SK-N-MC (cell line): ENCODE data around the gene IGLON5.

Experiments
- EZH2 ChIP-seq: fragments of 200-600 bp; sonication (generic); IDR thresholded peaks from one replicate; pipeline ENCODE4 v1.6.1; 2017; ENCODE audit warnings: antibody characterized with exemption
- POLR2AphosphoS5 ChIP-seq: IDR thresholded peaks from 2 replicates; pipeline ENCODE4 v1.6.1; 2012; ENCODE audit warnings: mild to moderate bottlenecking, low read depth, low read length, borderline replicate concordance

DNA sequence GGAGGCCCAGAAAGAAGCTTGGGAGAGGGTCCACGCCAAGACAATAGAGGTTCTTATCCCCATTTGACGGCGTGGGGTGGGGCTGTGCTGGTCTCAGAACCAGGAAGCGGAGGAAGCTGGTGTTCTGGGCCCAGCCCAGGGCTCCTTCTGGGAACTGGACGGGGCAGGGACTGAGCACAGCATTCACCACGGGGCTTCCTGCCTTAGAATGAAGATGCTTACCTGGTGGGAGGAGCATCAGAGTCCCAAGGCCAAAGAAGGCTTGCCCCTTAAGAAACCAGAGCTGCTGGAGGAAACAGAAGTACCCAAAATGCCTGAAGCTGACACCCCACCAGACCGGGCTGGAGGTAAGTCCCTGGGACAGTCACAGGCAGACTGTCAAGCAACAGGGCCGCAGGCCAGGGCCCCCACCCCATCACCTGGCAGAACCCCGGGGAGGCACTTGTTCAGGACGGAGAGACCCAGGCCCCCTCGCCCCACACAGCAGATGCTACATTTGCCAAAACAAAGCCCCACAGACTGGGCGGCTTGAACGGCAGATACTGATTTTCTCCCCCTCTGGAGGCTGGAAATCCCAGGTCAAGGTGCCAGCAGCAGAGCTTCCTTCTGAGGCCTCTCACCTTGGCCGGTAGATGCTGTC, 17.8 kb upstream of the IGLON5 start:
- TF ChIP-seq POLR2AphosphoS5 = no peak
- no peak for TF ChIP-seq EZH2
